Panc1 (cell line): ENCODE measurements around the gene AMFR. TPM values are rescaled to one million over a fixed set of nuclear protein-coding genes. Genes with fewer than 3 reads are reported as not detected.

Experiments
- ATAC-seq: fragments of 200-7000 bp; cut with Tn5 transposase; 2 replicates; pipeline ENCODE4 v1.9.1; 2020; ENCODE audit warnings: mild to moderate bottlenecking, moderate library complexity
- BruUV-seq: library from RNA; stranded (reverse); fragments of 400-500 nt; replicated peaks from 2 replicates; lab custom pipeline; 2021; lab: Mats Ljungman, UMichigan
- CTCF ChIA-PET: fragments of 300-600 bp; sonication (Branson Sonifier 250); formaldehyde crosslinking; loops from one replicate; lab custom pipeline; 2022; ENCODE audit warnings: antibody characterized with exemption; lab: Charles Lee
- POLR2A ChIA-PET: fragments of 300-600 bp; sonication (Branson Sonifier 250); formaldehyde crosslinking; loops from one replicate; lab custom pipeline; 2022; ENCODE audit warnings: antibody characterized with exemption; lab: Charles Lee
- DNase-seq: peaks from one replicate; pipeline ENCODE4 v3.0.0-alpha.2; 2010; ENCODE audit warnings: low read depth, low spot score
- H3K27ac ChIP-seq: 2 replicates; pipeline ENCODE4 v1.5.1; 2011; ENCODE audit warnings: mild to moderate bottlenecking, low read length, inconsistent platforms
- H3K27me3 ChIP-seq: fragments of 200-500 bp; sonication (Bioruptor generic); 2 replicates; pipeline ENCODE4 v1.6.0; 2014; ENCODE audit warnings: low read length, inconsistent platforms; ENCODE audit not compliant: control insufficient read depth, insufficient read depth
- H3K36me3 ChIP-seq: fragments of 200-500 bp; sonication (Bioruptor generic); 2 replicates; pipeline ENCODE4 v1.5.1; 2014; ENCODE audit warnings: inconsistent platforms, mild to moderate bottlenecking, low read length, moderate library complexity; ENCODE audit not compliant: control insufficient read depth, insufficient read depth
- H3K4me1 ChIP-seq: 2 replicates; pipeline ENCODE4 v1.5.1; 2011; ENCODE audit warnings: inconsistent platforms, mild to moderate bottlenecking, low read length, moderate library complexity; ENCODE audit not compliant: control insufficient read depth, insufficient read depth
- H3K4me3 ChIP-seq, 2 experiments: 2 replicates each; pipeline ENCODE4 v1.5.1; 2011 to 2012; ENCODE audit warnings: low read depth in 2 of 2, low read length in 2 of 2, mild to moderate bottlenecking in 2 of 2, inconsistent platforms in 1 of 2, moderate library complexity in 1 of 2
- H3K9me3 ChIP-seq: fragments of 200-500 bp; sonication (Bioruptor generic); 2 replicates; pipeline ENCODE4 v1.5.1; 2014; ENCODE audit warnings: low read depth, mild to moderate bottlenecking, inconsistent platforms, low read length, moderate library complexity; ENCODE audit not compliant: control insufficient read depth, insufficient read depth
- POLR2AphosphoS5 ChIP-seq: IDR thresholded peaks from 2 replicates; pipeline ENCODE4 v1.6.1; 2012; ENCODE audit warnings: mild to moderate bottlenecking, low read depth, low read length, moderate library complexity
- SIN3A ChIP-seq: IDR thresholded peaks from 2 replicates; pipeline ENCODE4 v1.6.1; 2012; ENCODE audit warnings: low read depth, mild to moderate bottlenecking, low read length, moderate library complexity, borderline replicate concordance; ENCODE audit not compliant: insufficient read depth
- TCF7L2 ChIP-seq: IDR thresholded peaks from 2 replicates; pipeline ENCODE4 v1.6.1; 2011; ENCODE audit warnings: mild to moderate bottlenecking, low read depth, low read length, inconsistent platforms
- in situ Hi-C: cut with HindIII; loops from 2 replicates; pipeline ENCODE4 v1.10.0; 2016; ENCODE audit warnings: low sequenced_read_pairs, low pct_unique_long_range_greater_than_20kb
- intact Hi-C: fragments of 100-400 bp; cut with micrococcal nuclease; formaldehyde crosslinking; loops from one replicate; pipeline ENCODE4 v1.10.0; 2022; ENCODE audit not compliant: unreplicated experiment
- total RNA-seq: library from RNA; stranded (reverse); gene quantifications from one replicate; pipeline ENCODE4 v1.2.1, GENCODE V29; 2021; ENCODE audit not compliant: unreplicated experiment
- TF ChIP-seq, protein P1 (sequence below): fragments of 450-650 bp; IDR thresholded peaks from 2 replicates; pipeline ENCODE4 v1.5.1; 2017; ENCODE audit warnings: mild to moderate bottlenecking
- TF ChIP-seq, protein P2 (sequence below), 2 experiments: IDR thresholded peaks; 2 replicates each; pipeline ENCODE4 v1.6.1; 2011 to 2012; ENCODE audit warnings: low read depth in 2 of 2, control low read depth in 1 of 2, low read length in 1 of 2, mild to moderate bottlenecking in 1 of 2, moderate library complexity in 1 of 2; ENCODE audit not compliant: insufficient read depth in 1 of 2

Gene AMFR
- total RNA-seq, 1 experiment from 2014 or later: 89.6 TPM

DNA sequence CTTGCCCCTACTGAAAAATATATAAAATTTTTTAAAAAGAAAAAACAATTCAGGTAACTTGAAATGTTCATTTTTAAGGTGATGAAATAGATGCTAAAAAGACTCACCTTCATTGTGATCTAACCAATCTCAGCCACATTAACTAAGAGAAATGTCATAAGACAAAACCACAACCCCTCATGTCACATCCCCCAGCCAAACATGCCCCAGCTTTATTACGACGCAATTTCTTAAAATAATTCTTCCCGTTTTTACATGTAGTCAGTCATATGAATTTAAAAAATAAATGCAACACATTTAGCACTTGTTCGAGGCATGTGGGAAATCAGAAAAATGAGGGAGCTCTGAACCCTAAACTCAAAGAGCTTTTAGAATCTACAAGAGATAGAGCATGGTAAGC lies 9.5 kb downstream of the AMFR start:
- H3K4me1 ChIP-seq: peaks cover 5% of the 10 kb centered on the region; the same call in 1 of the 2 replicates
- no peak for ATAC-seq
- no peaks in the 10 kb centered on the region; the same call in 1 of the 2 replicates for H3K36me3 ChIP-seq
- H3K27me3 ChIP-seq: no peaks in the 10 kb centered on the region
- no peak for TF ChIP-seq SIN3A
- TF ChIP-seq POLR2AphosphoS5: no peak
- TF ChIP-seq, protein P1, sequence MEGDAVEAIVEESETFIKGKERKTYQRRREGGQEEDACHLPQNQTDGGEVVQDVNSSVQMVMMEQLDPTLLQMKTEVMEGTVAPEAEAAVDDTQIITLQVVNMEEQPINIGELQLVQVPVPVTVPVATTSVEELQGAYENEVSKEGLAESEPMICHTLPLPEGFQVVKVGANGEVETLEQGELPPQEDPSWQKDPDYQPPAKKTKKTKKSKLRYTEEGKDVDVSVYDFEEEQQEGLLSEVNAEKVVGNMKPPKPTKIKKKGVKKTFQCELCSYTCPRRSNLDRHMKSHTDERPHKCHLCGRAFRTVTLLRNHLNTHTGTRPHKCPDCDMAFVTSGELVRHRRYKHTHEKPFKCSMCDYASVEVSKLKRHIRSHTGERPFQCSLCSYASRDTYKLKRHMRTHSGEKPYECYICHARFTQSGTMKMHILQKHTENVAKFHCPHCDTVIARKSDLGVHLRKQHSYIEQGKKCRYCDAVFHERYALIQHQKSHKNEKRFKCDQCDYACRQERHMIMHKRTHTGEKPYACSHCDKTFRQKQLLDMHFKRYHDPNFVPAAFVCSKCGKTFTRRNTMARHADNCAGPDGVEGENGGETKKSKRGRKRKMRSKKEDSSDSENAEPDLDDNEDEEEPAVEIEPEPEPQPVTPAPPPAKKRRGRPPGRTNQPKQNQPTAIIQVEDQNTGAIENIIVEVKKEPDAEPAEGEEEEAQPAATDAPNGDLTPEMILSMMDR: no peak
- TF ChIP-seq TCF7L2: no peak
- TF ChIP-seq, protein P2, sequence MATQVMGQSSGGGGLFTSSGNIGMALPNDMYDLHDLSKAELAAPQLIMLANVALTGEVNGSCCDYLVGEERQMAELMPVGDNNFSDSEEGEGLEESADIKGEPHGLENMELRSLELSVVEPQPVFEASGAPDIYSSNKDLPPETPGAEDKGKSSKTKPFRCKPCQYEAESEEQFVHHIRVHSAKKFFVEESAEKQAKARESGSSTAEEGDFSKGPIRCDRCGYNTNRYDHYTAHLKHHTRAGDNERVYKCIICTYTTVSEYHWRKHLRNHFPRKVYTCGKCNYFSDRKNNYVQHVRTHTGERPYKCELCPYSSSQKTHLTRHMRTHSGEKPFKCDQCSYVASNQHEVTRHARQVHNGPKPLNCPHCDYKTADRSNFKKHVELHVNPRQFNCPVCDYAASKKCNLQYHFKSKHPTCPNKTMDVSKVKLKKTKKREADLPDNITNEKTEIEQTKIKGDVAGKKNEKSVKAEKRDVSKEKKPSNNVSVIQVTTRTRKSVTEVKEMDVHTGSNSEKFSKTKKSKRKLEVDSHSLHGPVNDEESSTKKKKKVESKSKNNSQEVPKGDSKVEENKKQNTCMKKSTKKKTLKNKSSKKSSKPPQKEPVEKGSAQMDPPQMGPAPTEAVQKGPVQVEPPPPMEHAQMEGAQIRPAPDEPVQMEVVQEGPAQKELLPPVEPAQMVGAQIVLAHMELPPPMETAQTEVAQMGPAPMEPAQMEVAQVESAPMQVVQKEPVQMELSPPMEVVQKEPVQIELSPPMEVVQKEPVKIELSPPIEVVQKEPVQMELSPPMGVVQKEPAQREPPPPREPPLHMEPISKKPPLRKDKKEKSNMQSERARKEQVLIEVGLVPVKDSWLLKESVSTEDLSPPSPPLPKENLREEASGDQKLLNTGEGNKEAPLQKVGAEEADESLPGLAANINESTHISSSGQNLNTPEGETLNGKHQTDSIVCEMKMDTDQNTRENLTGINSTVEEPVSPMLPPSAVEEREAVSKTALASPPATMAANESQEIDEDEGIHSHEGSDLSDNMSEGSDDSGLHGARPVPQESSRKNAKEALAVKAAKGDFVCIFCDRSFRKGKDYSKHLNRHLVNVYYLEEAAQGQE (IDR thresholded peaks at IDR 0.05; ENCODE audit: insufficient read depth in 1 of 2, low read depth in 2 of 2, low read length in 1 of 2): no peak
- H3K27ac ChIP-seq: no peak overlapping the region
- in situ Hi-C loops (no loop called here), intact Hi-C loops (no loop called here)
- H3K4me3 ChIP-seq: no peak overlapping the region
- H3K9me3 ChIP-seq: no peaks in the 10 kb centered on the region
- CTCF ChIA-PET: interaction anchor here (0.5 kb wide), 1 partner anchor 268 kb away, joined by 4 read pairs; no protein-coding TSS in a partner anchor
- BruUV-seq: no TSS peak
- POLR2A ChIA-PET: no interaction called here
- no peak for DNase-seq

DNA sequence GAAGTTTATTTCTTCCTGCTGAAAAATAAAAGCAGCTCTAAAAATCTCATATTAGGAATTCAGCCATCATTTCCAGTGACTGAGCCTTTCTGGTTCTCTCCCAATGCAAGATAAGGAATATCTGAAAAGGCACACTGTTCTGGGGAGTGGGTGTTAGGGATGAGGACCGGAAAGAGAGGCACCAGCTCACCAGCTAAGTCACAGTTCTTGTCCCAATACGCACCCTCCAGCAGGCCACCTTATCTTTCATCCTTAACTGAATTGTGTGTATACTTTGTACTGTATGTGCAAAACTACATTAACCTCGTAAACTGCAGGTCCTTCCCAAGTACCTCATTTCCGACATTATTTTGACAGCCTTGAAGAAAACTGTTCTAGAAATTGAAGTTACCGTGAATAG lies 11.0 kb downstream of the AMFR start:
- Histone ChIP-seq H3K4me1 (no peaks in the 10 kb centered on the region), H3K27ac (no peak overlapping the region), H3K36me3 (no peaks in the 10 kb centered on the region; the same call in none of the 2 replicates), H3K27me3 (no peaks in the 10 kb centered on the region), H3K4me3 (no peak overlapping the region), H3K9me3 (no peaks in the 10 kb centered on the region)
- in situ Hi-C loops: no loop called here
- BruUV-seq: no TSS peak
- no peak for DNase-seq
- CTCF ChIA-PET: no interaction called here
- POLR2A ChIA-PET: no interaction called here
- no peak for ATAC-seq
- no peak for TF ChIP-seq TCF7L2
- TF ChIP-seq, protein P2 (IDR thresholded peaks at IDR 0.05; ENCODE audit: insufficient read depth in 1 of 2, low read depth in 2 of 2, low read length in 1 of 2): no peak
- no peak for TF ChIP-seq SIN3A
- TF ChIP-seq, protein P1: no peak
- TF ChIP-seq POLR2AphosphoS5: no peak
- intact Hi-C loops: no loop called here
